Sigmoid colon (tissue), 7 donors: ENCODE results near the gene SSX5. TPM values are rescaled to one million over a fixed set of nuclear protein-coding genes. Genes with fewer than 3 reads are reported as not detected.
"Not testable (repeated sequence)": the region's sequence is repeated elsewhere in the genome, so short reads cannot be mapped to it uniquely, and the experiment has no call there.

Source experiments
- DNase-seq: peaks from one replicate; pipeline ENCODE4 v3.0.0-alpha.2; 2019
- H3K27ac ChIP-seq, 4 donors: fragments of 200-600 bp; sonication (generic); one replicate each; pipeline ENCODE4 v1.5.1; 2016 to 2019; ENCODE audit warnings: mild to moderate bottlenecking in 1 of 4
- H3K27me3 ChIP-seq, 3 donors: fragments of 200-600 bp; sonication (generic); one replicate each; pipeline ENCODE4 v1.5.1; 2019; ENCODE audit warnings: mild to moderate bottlenecking in 1 of 3
- H3K36me3 ChIP-seq, 4 donors: fragments of 200-600 bp; sonication (generic); one replicate each; pipeline ENCODE4 v1.5.1; 2016 to 2019
- H3K4me1 ChIP-seq, 4 donors: fragments of 200-600 bp; sonication (generic); one replicate each; pipeline ENCODE4 v1.5.1; 2017 to 2019
- H3K4me3 ChIP-seq, 4 donors: fragments of 200-600 bp; sonication (generic); one replicate each; pipeline ENCODE4 v1.5.1; 2017 to 2019; ENCODE audit warnings: mild to moderate bottlenecking in 2 of 4, moderate library complexity in 1 of 4
- H3K9me3 ChIP-seq, 4 donors: fragments of 200-600 bp in 3 of 4; sonication (generic) in 3 of 4; one replicate each; pipeline versions ENCODE4 v1.5.1 to v1.6.1; 2013 to 2019
- EP300 ChIP-seq, 4 donors: sonication (generic); formaldehyde crosslinking; IDR thresholded peaks; one replicate each; pipeline ENCODE4 v1.6.1; 2017; ENCODE audit warnings: antibody characterized with exemption in 4 of 4
- POLR2A ChIP-seq, 2 donors: fragments of 450-650 bp; IDR thresholded peaks; one replicate each; pipeline ENCODE4 v1.6.1; 2016; ENCODE audit warnings: antibody characterized with exemption in 2 of 2, mild to moderate bottlenecking in 2 of 2, moderate library complexity in 2 of 2
- POLR2AphosphoS5 ChIP-seq, 4 donors: sonication (generic); formaldehyde crosslinking; IDR thresholded peaks; one replicate each; pipeline ENCODE4 v1.6.1; 2017; ENCODE audit warnings: antibody characterized with exemption in 4 of 4
- WGBS, 2 donors: extraction: QIAGEN DNeasy Blood & Tissue Kit; methylation state at CpG; one replicate each; pipeline ENCODE4 v1.1.7; 2013; 5-methylcytosine and 5-hydroxymethylcytosine counted together
- intact Hi-C: fragments of 100-400 bp; cut with DNase I; formaldehyde crosslinking; loops from one replicate; pipeline ENCODE4 v1.15.1; 2023
- polyA plus RNA-seq, 3 donors: library from polyadenylated mRNA; stranded (reverse); fragments of 200-250 nt; gene quantifications; one replicate each; pipeline ENCODE4 v1.2.3, GENCODE V29; 2013
- total RNA-seq, 4 donors: library from RNA; depleted of rRNA; stranded (reverse); fragments of >200 nt; gene quantifications; one replicate each; pipeline ENCODE4 v1.1.0, GENCODE V29; 2016
- TF ChIP-seq, protein P1 (sequence below), 4 experiments: fragments of 450-650 bp in 3 of 4; fragments of 200-600 bp in 1 of 4; IDR thresholded peaks; one replicate each; pipeline ENCODE4 v1.5.1; 2016 to 2019; ENCODE audit warnings: antibody characterized with exemption in 4 of 4, mild to moderate bottlenecking in 3 of 4, moderate library complexity in 2 of 4
- donor health status: healthy with polysubstance abuse.
- donor health status: Bipolar disorder and iron deficiency.
- donor health status: healthy.

SSX5 gene
- total and polyA plus RNA-seq, 7 donors, result not detected

- H3K4me1 ChIP-seq, result no peaks in the 10 kb centered on the region
- 70 to 81% methylated on average over 12 of the region's 12 CpGs for whole genome bisulfite sequencing, 2 donors
Measured at GRCh38 chrX:48165241-48165640, 31.4 kb downstream of the SSX5 start.

DNA sequence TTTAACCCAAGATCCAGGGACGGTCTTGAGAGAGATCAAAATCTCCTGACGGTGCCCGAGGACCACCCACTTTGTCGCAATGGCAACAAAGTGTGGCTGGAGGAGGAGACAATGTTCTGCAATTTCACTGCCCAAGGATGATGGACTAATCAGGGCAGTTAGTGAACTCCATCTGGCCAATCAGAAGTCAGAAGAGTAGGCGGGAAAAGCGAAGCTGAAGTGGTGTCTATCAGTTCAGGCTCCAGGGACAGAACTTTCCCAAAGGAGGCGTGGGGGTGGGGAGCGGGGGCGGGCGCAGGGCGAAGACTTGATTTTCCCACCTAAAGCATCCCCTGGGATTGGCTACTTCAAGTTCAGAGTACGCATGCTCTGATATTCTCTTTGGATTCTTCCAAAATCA lies 40.6 kb downstream of the SSX5 start:
- intact Hi-C loops, result no loop called here
- no peaks in the 10 kb centered on the region for H3K9me3 ChIP-seq
- no peaks in the 10 kb centered on the region for H3K36me3 ChIP-seq
- no peak for TF ChIP-seq POLR2A (IDR thresholded peaks at IDR 0.05)
- no peak for TF ChIP-seq POLR2AphosphoS5 (IDR thresholded peaks at IDR 0.05)
- TF ChIP-seq EP300 (IDR thresholded peaks at IDR 0.05), result no peak
- TF ChIP-seq, protein P1, sequence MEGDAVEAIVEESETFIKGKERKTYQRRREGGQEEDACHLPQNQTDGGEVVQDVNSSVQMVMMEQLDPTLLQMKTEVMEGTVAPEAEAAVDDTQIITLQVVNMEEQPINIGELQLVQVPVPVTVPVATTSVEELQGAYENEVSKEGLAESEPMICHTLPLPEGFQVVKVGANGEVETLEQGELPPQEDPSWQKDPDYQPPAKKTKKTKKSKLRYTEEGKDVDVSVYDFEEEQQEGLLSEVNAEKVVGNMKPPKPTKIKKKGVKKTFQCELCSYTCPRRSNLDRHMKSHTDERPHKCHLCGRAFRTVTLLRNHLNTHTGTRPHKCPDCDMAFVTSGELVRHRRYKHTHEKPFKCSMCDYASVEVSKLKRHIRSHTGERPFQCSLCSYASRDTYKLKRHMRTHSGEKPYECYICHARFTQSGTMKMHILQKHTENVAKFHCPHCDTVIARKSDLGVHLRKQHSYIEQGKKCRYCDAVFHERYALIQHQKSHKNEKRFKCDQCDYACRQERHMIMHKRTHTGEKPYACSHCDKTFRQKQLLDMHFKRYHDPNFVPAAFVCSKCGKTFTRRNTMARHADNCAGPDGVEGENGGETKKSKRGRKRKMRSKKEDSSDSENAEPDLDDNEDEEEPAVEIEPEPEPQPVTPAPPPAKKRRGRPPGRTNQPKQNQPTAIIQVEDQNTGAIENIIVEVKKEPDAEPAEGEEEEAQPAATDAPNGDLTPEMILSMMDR (IDR thresholded peaks at IDR 0.05), result no peak
- no peaks in the 10 kb centered on the region for H3K4me1 ChIP-seq
- WGBS, 2 donors, result 92 to 93% methylated on average over 12 of the region's 12 CpGs
- H3K27ac ChIP-seq, result no peak overlapping the region
- H3K27me3 ChIP-seq, result no peaks in the 10 kb centered on the region
- no peak for DNase-seq
- no peak overlapping the region for H3K4me3 ChIP-seq

More at GRCh38 chrX:48165241-48165640, 31.4 kb downstream of the SSX5 start:
- H3K27ac ChIP-seq, result no peak overlapping the region
- TF ChIP-seq POLR2A (IDR thresholded peaks at IDR 0.05) (no peak), EP300 (IDR thresholded peaks at IDR 0.05) (no peak), POLR2AphosphoS5 (IDR thresholded peaks at IDR 0.05) (no peak)
- TF ChIP-seq, protein P1 (IDR thresholded peaks at IDR 0.05), result no peak
- no peaks in the 10 kb centered on the region for H3K36me3 ChIP-seq
- intact Hi-C loops, result no loop called here
- H3K9me3 ChIP-seq, result no peaks in the 10 kb centered on the region
- no peak for DNase-seq
- H3K27me3 ChIP-seq, result no peaks in the 10 kb centered on the region
- no peak overlapping the region for H3K4me3 ChIP-seq

GRCh38 chrX:48154796-48155195 lies 41.8 kb downstream of the SSX5 start:
- Histone ChIP-seq H3K4me3 (no peak overlapping the region), H3K9me3 (no peaks in the 10 kb centered on the region), H3K27ac (no peak overlapping the region), H3K4me1 (no peaks in the 10 kb centered on the region), H3K27me3 (no peaks in the 10 kb centered on the region), H3K36me3 (no peaks in the 10 kb centered on the region)
- WGBS, 2 donors, result 96 to 98% methylated on average over 2 of the region's 2 CpGs
- intact Hi-C loops, result no loop called here
- TF ChIP-seq POLR2A (IDR thresholded peaks at IDR 0.05) (no peak), EP300 (IDR thresholded peaks at IDR 0.05) (no peak), POLR2AphosphoS5 (IDR thresholded peaks at IDR 0.05) (no peak)
- TF ChIP-seq, protein P1 (IDR thresholded peaks at IDR 0.05), result no peak
- no peak for DNase-seq

DNA sequence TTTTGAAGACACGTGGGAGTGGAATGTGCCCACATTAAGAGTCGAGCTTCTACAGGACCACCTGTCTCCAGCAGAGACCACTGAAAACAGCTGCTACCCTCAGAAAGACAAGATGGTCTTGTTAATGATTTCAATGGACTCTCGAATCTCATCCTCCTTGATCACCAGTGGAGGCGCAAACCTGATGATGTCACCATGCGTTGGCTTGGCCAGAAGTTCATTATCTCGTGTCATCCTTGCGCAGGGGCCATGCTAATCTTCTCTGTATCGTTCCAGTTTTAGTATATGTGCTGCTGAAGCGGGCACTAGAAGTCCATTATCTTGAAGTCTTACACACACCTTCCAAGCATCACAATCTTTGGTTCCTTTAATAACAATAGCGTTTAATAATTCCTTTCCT lies 42.8 kb downstream of the SSX5 start:
- Histone ChIP-seq H3K9me3 (no peaks in the 10 kb centered on the region), H3K4me1 (no peaks in the 10 kb centered on the region), H3K4me3 (no peak overlapping the region), H3K27ac (no peak overlapping the region), H3K27me3 (no peaks in the 10 kb centered on the region), H3K36me3 (no peaks in the 10 kb centered on the region)
- TF ChIP-seq EP300 (IDR thresholded peaks at IDR 0.05) (no peak), POLR2A (IDR thresholded peaks at IDR 0.05) (no peak), POLR2AphosphoS5 (IDR thresholded peaks at IDR 0.05) (no peak)
- TF ChIP-seq, protein P1 (IDR thresholded peaks at IDR 0.05), result no peak
- no peak for DNase-seq
- intact Hi-C loops, result no loop called here
- 83 to 88% methylated on average over 10 of the region's 10 CpGs for WGBS, 2 donors

DNA sequence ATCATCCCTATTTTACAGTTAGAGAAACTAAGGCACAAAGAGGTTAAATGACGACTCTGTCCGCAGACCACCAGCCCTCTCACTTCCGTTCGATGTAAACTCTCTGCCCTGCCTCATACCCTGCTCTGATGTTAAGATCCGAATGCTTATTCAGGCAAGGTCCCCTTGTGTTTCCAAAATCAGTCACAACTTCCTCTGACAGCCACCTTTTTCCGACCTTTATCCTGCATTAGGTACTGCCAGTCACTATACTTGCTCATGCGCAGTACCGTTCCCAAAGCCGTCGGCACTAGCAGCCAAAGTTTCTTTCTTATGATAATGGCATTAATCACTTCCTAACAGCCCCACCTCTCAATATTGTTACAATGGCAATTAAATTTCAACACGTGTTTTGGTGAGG lies 53.9 kb downstream of the SSX5 start:
- DNase-seq, H3K27me3 ChIP-seq, H3K4me1 ChIP-seq, H3K36me3 ChIP-seq, intact Hi-C loops, H3K9me3 ChIP-seq, H3K4me3 ChIP-seq, H3K27ac ChIP-seq: not testable (repeated sequence)
- 62 to 76% methylated on average over 11 of the region's 11 CpGs for WGBS, 2 donors

DNA sequence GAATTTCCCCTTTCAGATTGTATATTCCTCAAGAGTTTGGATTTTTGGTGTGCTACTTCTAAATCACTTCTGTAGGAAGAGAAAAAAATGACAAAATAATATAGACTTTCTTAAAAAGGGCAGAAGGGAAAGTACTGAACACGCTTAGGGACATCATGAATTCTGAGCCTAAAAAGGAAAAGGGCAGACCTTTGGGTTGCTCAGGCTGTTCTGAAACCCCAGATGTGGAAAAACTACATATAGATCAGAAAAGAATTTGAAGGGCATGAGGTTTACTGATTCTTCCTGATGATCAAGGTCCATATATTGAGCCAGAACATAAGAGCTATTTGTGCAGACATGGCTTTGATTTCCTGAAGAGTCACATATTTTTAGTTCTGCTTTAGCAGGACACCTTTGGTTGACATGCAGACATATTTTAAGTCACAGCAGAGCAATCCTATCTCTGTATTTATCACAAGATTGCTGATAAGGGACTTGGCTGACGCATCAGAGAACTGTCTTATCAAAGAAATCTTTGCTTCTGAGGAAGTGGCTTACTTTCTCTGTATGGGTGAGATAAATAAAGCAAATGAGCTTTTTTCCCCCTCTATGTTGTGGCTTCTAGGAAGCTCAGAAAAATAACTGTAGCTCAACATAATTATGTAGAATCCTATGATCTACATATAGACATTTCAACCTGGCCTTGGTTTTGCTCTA lies 54.6 kb downstream of the SSX5 start:
- intact Hi-C loops, H3K9me3 ChIP-seq, H3K27me3 ChIP-seq, H3K4me1 ChIP-seq, H3K36me3 ChIP-seq, H3K4me3 ChIP-seq, DNase-seq, H3K27ac ChIP-seq: not testable (repeated sequence)
- 60 to 100% methylated on average over 1 of the region's 2 CpGs for WGBS, 2 donors

- H3K36me3 ChIP-seq, H3K4me1 ChIP-seq, H3K27ac ChIP-seq, DNase-seq, H3K27me3 ChIP-seq, H3K4me3 ChIP-seq, intact Hi-C loops, H3K9me3 ChIP-seq: not testable (repeated sequence)
- 95 to 96% methylated on average over 28 to 29 of the region's 33 CpGs for WGBS, 2 donors
Measured at GRCh38 chrX:48139076-48139475, 57.5 kb downstream of the SSX5 start.
